ENCODE measurements around the gene CDIPT.
A peak's percentile ranks its signal among the peaks of the same experiment; 100 is the strongest.

CDIPT gene

DNA sequence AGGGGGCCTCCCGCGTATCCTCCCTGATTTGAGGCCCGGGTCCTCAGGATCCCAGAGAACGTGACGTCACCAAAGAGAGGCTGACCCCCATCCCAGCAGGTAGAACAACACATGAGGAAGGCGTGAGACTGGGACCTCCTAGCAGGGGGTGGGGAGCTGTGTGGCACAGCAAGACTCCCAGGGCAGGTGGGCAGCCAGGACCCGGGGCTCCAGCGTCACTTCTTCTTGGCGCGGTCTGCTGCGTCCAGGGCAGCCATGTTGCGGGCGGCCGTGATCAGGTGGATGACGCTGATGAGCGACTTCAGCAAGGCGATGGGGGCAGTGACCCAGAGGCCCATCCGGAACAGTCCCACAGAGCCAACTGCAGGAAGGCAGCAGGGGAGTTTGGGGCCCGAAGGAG, 4.1 kb downstream of the CDIPT start:
- H3K4me3 ChIP-seq (ENCODE audit: low read length), result no peak overlapping the region
- no peak for DNase-seq (ENCODE audit: low read depth)
- TF ChIP-seq, protein P1, sequence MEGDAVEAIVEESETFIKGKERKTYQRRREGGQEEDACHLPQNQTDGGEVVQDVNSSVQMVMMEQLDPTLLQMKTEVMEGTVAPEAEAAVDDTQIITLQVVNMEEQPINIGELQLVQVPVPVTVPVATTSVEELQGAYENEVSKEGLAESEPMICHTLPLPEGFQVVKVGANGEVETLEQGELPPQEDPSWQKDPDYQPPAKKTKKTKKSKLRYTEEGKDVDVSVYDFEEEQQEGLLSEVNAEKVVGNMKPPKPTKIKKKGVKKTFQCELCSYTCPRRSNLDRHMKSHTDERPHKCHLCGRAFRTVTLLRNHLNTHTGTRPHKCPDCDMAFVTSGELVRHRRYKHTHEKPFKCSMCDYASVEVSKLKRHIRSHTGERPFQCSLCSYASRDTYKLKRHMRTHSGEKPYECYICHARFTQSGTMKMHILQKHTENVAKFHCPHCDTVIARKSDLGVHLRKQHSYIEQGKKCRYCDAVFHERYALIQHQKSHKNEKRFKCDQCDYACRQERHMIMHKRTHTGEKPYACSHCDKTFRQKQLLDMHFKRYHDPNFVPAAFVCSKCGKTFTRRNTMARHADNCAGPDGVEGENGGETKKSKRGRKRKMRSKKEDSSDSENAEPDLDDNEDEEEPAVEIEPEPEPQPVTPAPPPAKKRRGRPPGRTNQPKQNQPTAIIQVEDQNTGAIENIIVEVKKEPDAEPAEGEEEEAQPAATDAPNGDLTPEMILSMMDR (conservative IDR thresholded peaks at IDR 0.05; ENCODE audit: low read length), result no peak

DNA sequence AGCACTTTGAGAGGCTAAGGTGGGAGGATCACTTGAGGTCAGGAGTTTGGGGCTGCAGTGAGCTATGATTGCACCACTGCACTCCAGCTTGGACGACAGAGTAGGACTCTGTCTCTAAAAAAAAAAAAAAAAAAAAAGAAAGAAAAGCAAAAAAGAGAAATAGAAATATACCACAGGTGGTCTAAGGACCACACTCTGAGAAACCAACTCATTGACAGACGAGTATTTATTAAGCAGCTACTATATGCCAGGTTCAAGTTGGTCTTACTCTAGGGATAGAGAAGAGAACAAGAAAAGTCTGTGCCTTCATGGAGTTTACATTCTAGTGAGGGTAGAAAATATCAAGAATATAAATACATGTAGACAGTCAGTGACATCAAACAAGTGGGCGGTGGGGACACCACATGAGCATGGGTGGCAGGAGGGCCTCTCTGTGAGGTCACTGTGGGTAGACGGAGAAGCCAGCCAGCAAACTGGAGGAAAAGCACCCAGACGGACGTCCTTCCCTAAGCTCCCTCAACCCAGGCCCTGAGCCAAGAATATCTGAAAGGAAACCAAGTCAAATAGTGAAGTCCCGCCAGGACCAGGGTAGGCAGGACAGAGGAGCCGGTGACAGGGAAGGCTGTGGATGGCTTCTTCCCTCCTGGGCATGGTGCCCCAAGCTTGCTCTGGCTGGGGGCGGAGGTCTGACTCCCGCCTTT, 4.7 kb downstream of the CDIPT start:
- H3K4me3 ChIP-seq (ENCODE audit: low read length), result no peak overlapping the region
- TF ChIP-seq, protein P1 (conservative IDR thresholded peaks at IDR 0.05; ENCODE audit: low read length), result no peak

DNA sequence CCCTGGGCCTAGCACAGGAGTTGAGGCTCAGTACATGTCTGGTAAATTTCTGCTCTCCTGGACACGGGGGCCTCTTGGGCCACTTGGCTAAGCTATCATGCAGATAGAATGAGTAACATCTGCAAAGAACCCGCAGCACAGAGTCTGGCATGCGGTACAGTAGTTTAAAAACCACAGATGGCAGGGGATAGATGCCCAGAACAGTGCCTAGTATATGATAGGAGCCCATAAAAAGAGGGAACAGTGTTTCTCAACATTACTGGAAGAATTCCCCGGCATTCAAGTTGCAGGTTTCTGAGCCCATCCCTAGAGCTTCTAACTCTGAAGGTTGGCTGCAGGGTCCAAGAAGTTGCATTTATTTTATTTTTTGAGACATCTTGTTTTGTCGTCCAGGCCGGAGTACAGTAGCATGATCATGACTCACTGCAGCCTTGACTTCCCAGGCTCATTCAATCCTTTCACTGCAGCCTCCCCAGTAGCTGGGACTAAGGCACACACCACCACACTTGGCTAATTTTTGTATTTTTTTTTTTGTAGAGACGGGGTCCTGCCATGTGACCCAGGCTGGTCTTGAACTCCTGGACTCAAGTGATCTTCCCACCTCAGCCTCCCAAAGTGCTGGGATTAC, 5.8 kb downstream of the CDIPT start:
- no peak overlapping the region for H3K4me3 ChIP-seq (ENCODE audit: low read length)
- TF ChIP-seq, protein P1 (conservative IDR thresholded peaks at IDR 0.05; ENCODE audit: low read length), result no peak
- DNase-seq (ENCODE audit: low read depth), result peak; percentile 95

More for the DNA sequence above, 4.7 kb downstream of the CDIPT start:
- no peak for DNase-seq (ENCODE audit: low read depth)

DNA sequence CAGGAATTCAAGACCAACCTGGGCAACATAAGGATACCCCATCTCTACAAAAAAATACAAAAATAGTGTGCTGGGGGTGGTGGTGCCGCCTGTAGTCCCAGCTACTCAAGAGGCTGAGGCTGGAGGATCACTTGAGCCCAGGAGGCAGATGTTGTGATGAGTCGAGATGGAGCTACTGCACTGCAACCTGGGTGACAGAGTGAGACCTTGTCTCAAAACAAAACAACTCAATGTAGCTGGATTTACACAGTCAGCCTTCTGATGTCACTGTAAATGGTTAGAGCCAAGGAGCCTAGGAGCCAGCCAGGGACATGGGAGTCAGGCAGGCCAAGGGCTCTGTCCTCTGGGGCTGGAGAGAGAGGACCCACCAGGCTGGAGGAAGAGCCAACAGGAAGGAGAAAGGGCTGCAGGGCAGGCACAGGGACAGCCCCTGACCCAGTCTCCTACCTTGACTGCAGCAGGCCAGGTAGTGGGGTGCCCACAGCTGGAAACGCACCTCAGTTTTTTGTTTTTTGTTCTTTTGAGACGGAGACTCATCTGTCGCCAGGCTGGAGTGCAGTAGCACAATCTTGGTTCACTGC, 8.4 kb downstream of the CDIPT start:
- DNase-seq (ENCODE audit: low read depth), result no peak
- TF ChIP-seq, protein P1 (conservative IDR thresholded peaks at IDR 0.05; ENCODE audit: low read length), result no peak
- no peak overlapping the region for H3K4me3 ChIP-seq (ENCODE audit: low read length)

DNA sequence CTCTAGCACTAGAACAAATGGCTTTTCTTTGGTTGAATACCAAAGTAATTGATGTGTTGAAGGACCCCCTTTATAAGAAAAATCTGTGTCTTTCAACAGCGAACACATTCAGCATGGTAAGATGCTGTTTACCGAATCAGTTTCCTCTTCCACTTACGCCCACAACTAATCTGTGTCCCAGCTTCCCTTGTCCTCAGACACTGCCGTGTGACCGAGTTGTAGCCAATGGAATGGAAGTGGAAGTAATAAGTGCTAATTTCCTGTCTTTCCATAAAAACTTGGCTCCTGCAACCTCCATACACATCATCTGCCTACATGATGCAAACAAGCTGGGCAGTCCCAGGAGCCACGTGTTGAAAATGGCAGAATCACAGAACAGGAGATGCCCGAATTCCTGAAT, 10.4 kb downstream of the CDIPT start:
- DNase-seq (ENCODE audit: low read depth), result peak; percentile 86
- TF ChIP-seq, protein P1 (conservative IDR thresholded peaks at IDR 0.05; ENCODE audit: low read length), result no peak
- H3K4me3 ChIP-seq (ENCODE audit: low read length), result no peak overlapping the region

DNA sequence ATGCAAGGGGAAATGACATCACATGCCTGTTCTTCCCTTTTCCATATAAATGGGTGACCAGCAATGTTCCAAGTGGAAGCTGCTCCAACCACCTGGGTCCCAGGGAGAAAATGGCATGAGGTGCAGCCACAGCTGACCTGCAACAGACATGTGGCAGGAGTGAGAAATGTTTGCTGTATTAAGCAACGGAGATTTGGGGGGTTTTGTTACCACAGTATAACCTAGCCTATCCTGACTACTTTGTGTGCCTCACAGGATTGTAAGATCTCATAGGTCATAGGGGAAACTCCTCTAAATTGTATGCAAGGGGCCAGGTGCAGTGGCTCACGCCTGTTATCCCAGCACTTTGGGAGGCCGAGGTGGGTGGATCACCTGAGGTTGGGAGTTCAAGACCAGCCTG, 12.0 kb downstream of the CDIPT start:
- DNase-seq (ENCODE audit: low read depth), result no peak
- H3K4me3 ChIP-seq (ENCODE audit: low read length), result no peak overlapping the region
- TF ChIP-seq, protein P1 (conservative IDR thresholded peaks at IDR 0.05; ENCODE audit: low read length), result no peak

DNA sequence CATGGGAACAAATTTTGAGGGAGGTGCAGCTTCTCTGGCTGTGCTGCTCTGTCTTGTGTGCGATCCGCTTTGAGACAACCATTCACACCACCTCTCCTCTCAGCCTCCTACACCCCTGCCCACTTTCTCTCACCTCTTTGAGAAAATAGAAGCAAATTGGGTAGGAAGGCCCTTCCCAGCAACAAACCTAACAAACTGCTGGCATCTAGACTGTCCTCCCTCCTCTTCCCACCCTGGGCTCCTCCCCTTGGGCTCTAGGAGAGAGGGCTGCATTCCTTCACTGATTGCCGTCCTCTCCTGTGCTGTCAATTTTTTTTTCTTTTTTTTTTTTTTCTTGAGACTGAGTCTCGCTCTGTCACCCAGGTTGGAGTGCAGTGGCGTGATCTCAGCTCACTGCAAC, 13.5 kb downstream of the CDIPT start:
- no peak overlapping the region for H3K4me3 ChIP-seq (ENCODE audit: low read length)
- DNase-seq (ENCODE audit: low read depth), result no peak
- TF ChIP-seq, protein P1 (conservative IDR thresholded peaks at IDR 0.05; ENCODE audit: low read length), result no peak
